LHCN-M2 (cell line): ENCODE results near the gene FUT7. TPM values are rescaled to one million over a fixed set of nuclear protein-coding genes. Genes with fewer than 3 reads are reported as not detected.

Experiments used
- DNase-seq: peaks from one replicate; pipeline ENCODE4 v3.0.0-alpha.2; 2012; ENCODE audit warnings: low read depth
- total RNA-seq: library from RNA; depleted of rRNA; stranded (reverse); fragments of >200 nt; gene quantifications from 2 replicates; pipeline ENCODE4 v1.2.3, GENCODE V29; 2014

Gene FUT7
- total RNA-seq, 1 experiment from 2014 or later: not detected

GRCh38 chr9:137050570-137050969 is 18.7 kb upstream of the FUT7 start:
- DNase-seq: no peak

GRCh38 chr9:137049544-137050449 is 17.9 kb upstream of the FUT7 start:
- DNase-seq: no peak

- no peak for DNase-seq
Observed at GRCh38 chr9:137048655-137049543, 17.0 kb upstream of the FUT7 start.

DNA sequence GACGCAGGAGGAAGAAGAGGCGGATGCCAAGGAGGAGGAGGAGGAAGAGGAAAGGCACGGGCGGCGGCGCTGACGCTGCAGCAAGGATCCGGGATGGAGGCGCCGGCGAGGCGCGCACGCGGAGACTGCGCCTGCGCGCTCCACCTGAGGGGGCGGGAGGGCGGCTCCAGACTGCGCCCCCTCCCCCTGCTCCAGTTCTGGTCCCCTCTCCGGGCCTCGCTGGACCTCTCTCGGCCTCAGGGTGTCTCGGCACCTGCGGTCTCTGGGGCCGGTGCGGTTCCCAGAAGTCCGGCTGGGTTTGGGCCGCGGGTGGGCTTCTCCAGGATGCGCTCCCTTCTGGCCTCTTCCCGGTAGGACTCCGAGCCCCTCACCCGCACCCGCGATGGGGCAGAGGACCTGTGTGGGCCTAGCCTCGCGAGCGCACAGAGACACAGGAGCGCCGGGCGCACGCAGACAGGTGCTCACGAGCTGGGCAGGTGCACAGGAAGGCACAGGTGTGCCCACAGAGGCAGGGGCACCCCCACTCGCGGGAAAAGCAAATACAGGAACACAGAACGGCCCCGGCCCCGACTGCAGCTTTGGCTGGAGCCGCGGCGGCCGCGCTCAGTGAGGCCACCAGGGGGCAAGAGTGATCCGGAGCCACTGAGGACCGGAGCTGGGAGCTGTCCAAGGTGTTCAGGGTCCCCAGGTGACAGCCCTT is 14.3 kb upstream of the FUT7 start, which contains the start of gene NPDC1:
Gene NPDC1 (minus strand): TSS at position 90 of the 700 bp plus-strand sequence. CDS start 188 bp downstream, outside the sequence.
- peak; percentile 39 for DNase-seq

DNA sequence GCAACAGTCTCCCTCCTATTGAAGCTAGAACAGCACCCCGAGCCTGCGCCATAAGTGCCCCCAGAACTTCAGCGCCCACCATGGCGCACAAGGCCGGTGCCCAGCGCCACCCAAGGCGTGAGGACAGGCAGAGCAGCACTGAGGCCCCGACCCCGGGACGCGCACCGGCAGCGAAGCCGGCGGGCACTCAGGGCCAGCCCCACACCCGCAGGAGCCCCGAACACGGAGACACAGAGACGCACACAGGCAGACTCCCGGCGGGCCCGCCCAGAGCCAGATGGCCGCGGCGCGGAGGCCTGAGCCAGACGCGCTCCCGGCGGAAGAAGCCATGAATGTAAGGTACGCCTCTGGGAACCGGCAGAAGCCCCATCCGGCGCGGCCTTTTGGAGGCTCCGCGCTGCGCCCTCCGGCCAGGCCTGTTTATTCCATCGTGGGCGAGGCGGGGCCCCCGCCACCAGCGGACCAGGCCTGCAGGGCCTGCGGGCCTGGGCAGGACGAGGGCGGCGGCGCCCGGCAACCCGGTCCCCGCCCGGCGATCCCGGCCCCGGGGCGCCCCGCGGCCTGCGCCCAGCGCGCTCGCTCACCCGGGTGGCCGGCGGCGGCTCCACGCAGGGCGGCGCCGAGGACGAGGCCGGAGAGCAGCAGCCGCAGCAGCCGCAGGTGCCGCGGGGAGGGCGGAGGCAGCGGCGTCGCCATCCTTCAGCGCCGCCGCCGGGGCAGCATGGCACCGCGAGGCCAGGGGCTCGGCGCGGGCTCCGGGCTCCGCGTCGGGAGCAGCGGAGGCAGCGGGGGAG is 13.6 kb upstream of the FUT7 start:
- DNase-seq: no peak

GRCh38 chr9:137044502-137045177 is 12.8 kb upstream of the FUT7 start:
- no peak for DNase-seq

- DNase-seq: no peak
Observed at GRCh38 chr9:137044037-137044436, 12.1 kb upstream of the FUT7 start.

DNA sequence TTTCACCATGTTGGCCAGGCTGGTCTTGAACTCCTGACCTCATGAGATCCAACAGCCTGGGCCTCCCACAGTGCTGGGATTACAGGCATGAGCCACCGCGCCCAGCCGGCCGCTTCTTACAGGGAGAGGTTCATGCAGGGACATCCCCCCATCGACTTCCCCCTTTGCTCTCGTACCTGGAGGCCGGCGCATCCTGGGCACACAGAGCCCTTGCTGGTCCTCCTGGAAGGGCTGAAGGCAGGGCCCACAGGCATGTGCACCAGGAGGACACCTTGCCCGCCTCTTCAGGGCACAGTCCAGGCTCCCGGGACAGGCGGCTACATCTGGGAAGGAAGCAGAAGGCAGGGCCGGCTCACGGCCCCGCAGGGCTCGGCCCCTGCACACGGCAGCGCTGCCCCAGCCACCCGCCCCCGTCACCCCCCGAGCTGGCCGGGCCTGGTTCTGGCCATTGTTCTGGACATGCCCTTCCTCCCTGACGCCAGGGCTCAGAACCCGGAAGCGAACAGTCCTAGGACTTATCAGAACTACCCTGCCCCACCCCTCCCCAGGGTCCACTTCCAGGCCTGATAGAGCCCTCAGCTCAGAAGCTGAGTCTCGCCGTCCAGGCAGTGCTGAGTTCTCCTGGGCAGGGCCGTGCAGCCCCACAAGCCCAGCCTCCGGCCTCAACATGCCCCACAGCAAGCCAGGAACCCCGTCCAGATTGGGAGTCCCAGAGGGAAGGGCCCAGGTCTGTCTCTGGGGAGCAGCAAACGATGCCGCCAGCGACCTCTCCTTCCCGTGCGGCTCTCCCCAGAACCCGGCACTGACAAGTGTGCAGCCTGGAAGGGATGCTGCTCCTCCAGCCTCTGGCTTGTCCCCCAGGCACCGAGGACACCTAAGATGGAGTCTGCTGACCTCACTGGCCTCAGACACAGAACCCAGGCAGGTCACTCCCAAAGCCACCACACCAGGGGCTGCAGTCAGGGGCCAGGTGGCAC is 11.2 kb upstream of the FUT7 start:
- no peak for DNase-seq

- no peak for DNase-seq
Observed at GRCh38 chr9:137041124-137041523, 9.2 kb upstream of the FUT7 start.

- DNase-seq: no peak
Observed at GRCh38 chr9:137040568-137040967, 8.7 kb upstream of the FUT7 start.

- DNase-seq: no peak
Observed at GRCh38 chr9:137039611-137040366, 7.9 kb upstream of the FUT7 start.

- DNase-seq: no peak
Observed at GRCh38 chr9:137038916-137039315, 7.0 kb upstream of the FUT7 start.

GRCh38 chr9:137037483-137037882 is 5.6 kb upstream of the FUT7 start:
- DNase-seq: no peak

- DNase-seq: no peak
Observed at GRCh38 chr9:137037035-137037434, 5.1 kb upstream of the FUT7 start.

DNA sequence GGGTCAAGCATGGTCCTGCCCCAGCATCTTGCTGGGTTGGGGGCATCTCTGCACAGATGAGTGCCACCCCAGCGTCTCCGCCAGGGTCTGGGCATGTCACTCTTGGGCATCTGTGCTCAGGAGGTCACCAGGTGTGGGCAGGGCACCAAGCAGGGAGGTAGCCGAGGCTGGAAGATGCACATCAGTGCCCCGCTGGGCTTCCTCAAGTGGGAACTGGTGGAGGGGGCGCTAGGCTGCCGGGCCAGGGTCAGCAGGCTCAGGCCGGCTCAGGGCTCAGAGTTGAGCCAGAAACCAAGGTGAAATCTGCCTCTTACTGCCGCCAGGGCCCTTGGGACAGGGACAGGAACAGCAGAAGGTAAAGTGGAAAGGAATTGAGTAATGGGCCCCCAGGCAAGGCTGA is 4.0 kb upstream of the FUT7 start:
- DNase-seq: no peak

- DNase-seq: no peak
Observed at GRCh38 chr9:137035507-137035834, 3.6 kb upstream of the FUT7 start.

DNA sequence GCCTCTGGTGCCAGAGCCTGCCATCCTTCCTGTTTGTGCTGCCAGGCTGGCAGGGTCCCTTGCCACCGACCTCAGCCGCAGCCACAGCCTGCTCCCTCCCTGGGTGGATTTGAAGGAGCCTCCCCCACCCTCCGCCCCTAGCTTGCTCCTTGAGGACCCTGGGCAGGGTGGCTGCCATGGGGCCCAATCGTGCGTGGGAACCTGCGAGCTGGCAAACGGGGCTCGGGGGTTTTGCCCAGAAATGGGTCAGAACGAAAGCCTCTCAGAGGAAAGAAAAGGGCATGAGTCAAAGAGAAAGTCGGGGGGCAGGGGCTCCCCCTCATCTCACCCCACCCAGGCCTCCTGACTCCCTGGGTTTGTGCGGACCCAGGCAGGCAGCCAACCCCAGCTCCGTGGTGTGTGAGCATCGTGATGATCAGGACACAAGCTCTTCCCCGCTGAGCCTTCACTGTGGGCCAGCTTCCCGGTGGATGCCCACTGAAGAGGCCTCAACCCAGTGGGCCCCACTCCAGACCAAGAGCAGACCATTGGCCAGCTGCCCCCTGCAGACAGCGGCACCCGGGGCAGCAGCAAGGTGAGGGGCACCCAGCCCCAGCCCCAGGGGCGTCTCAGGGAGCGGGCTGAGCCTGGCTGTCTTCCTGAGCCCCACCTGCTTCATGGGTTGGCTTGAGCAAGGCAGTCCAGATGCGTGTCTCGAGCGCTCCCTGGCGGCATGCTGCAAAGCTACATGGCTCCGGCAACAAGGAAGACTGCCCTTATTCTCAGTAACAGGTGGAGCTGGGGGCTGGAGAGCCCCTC is 3.0 kb upstream of the FUT7 start:
- DNase-seq: peak; percentile 59
